Prostate gland (tissue), 2 donors: ENCODE results near the gene ULK4.

Experiments used
- CTCF ChIP-seq, 4 experiments: fragments of 200-600 bp in 2 of 4; fragments of 450-650 bp in 2 of 4; sonication (generic) in 2 of 4; IDR thresholded peaks; 1 replicate in 3 of 4; 2 replicates in 1 of 4; pipeline ENCODE4 v1.5.1; 2016 to 2019; ENCODE audit warnings: antibody characterized with exemption in 4 of 4, mild to moderate bottlenecking in 2 of 4, moderate library complexity in 2 of 4
- POLR2A ChIP-seq: fragments of 450-650 bp; IDR thresholded peaks from one replicate; pipeline ENCODE4 v1.6.1; 2016; ENCODE audit warnings: antibody characterized with exemption, mild to moderate bottlenecking
- POLR2AphosphoS5 ChIP-seq: sonication (generic); formaldehyde crosslinking; IDR thresholded peaks from one replicate; pipeline ENCODE4 v1.6.1; 2017; ENCODE audit warnings: antibody characterized with exemption

DNA sequence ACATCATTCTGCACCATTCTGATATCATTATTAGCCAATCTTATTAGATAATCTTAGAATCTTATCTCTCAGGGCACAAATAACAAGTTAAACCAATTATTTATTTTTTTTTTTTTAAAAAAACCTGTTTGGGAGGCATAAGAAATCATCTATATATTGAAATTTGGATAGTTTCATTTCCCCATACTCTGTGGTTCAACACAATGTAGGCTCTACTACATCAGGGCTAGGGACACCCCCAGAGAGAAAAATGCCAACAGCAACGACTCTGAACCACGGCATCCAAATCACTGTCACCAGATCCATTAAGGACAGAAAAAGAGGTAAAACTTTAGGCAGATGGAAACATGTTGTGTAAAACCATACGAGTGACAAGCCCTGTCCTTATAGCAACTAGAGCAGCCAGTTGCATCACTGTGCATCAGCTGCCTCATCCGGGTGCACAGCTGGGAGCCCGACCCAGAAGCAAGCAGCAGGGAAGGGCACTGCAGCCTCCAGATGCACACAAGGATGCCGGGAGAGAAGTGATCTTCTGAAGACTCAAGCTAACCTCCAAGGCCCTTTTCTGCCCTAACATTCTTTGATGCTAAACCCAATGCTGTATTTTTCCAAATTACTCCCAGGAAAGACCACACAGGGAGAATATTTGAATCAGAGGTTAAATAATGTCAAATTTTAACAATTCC lies 381.5 kb downstream of the ULK4 start:
- no peak for TF ChIP-seq CTCF (IDR thresholded peaks at IDR 0.05)
- TF ChIP-seq POLR2AphosphoS5 = no peak
- TF ChIP-seq POLR2A = no peak
